OCI-LY1 (cell line): ENCODE measurements around the gene BHLHA15.

Source experiments
- H2AFZ ChIP-seq: fragments of 200-600 bp; sonication (generic), shearing (Covaris generic); 2 replicates; pipeline ENCODE4 v1.6.0; 2014; ENCODE audit warnings: antibody characterized with exemption, mild to moderate bottlenecking, low read length
- H3F3A ChIP-seq: fragments of 200-600 bp; sonication (generic), shearing (Covaris generic); 2 replicates; pipeline ENCODE4 v1.6.0; 2014; ENCODE audit warnings: mild to moderate bottlenecking, antibody characterized with exemption, low read length, moderate library complexity; ENCODE audit not compliant: insufficient read depth
- H3K27ac ChIP-seq: fragments of 200-600 bp; sonication (generic); 2 replicates; pipeline ENCODE4 v1.5.1; 2014; ENCODE audit warnings: low read length, mixed run types, mild to moderate bottlenecking, low read depth; ENCODE audit not compliant: poor library complexity, severe bottlenecking
- H3K27me3 ChIP-seq: fragments of 200-600 bp; sonication (generic); 2 replicates; pipeline ENCODE4 v1.6.0; 2014; ENCODE audit warnings: antibody characterized with exemption, mild to moderate bottlenecking, low read length, moderate library complexity; ENCODE audit not compliant: insufficient read depth
- H3K36me3 ChIP-seq: fragments of 200-600 bp; sonication (generic); 2 replicates; pipeline ENCODE4 v1.6.1; 2014; ENCODE audit warnings: mild to moderate bottlenecking, antibody characterized with exemption, low read length, moderate library complexity, mixed read lengths; ENCODE audit not compliant: insufficient read depth
- H3K4me1 ChIP-seq: fragments of 200-600 bp; sonication (generic); 2 replicates; pipeline ENCODE4 v1.5.1; 2014; ENCODE audit warnings: mild to moderate bottlenecking, low read length, moderate library complexity; ENCODE audit not compliant: insufficient read depth, severe bottlenecking
- H3K4me2 ChIP-seq: fragments of 200-600 bp; sonication (generic), shearing (Covaris generic); 2 replicates; pipeline ENCODE4 v1.6.1; 2014; ENCODE audit warnings: low read length
- H3K4me3 ChIP-seq: fragments of 200-600 bp; sonication (generic); 2 replicates; pipeline ENCODE4 v1.5.1; 2014; ENCODE audit warnings: low read length, low read depth, mild to moderate bottlenecking, mixed read lengths; ENCODE audit not compliant: poor library complexity, severe bottlenecking
- H3K79me2 ChIP-seq: fragments of 200-600 bp; shearing (Covaris generic); 2 replicates; pipeline ENCODE4 v1.6.1; 2016; ENCODE audit warnings: mixed run types, low read length, mixed read lengths; ENCODE audit not compliant: insufficient read depth
- H3K9ac ChIP-seq: fragments of 200-600 bp; sonication (generic), shearing (Covaris generic); 2 replicates; pipeline ENCODE4 v1.6.1; 2014; ENCODE audit warnings: mild to moderate bottlenecking, low read length, mixed read lengths
- H3K9me2 ChIP-seq: fragments of 200-600 bp; sonication (generic), shearing (Covaris generic); 2 replicates; pipeline ENCODE4 v1.6.1; 2014; ENCODE audit warnings: low read depth, mild to moderate bottlenecking, low read length, mixed read lengths
- H3K9me3 ChIP-seq: fragments of 200-600 bp; shearing (Covaris generic); 2 replicates; pipeline ENCODE4 v1.6.1; 2014; ENCODE audit warnings: low read length, mixed read lengths
- H4K20me1 ChIP-seq: fragments of 200-600 bp; sonication (generic), shearing (Covaris generic); 2 replicates; pipeline ENCODE4 v1.6.0; 2016; ENCODE audit warnings: mild to moderate bottlenecking, low read length; ENCODE audit not compliant: insufficient read depth
- CTCF ChIP-seq: fragments of 200-600 bp; sonication (generic), shearing (Covaris generic); IDR thresholded peaks from 2 replicates; pipeline ENCODE4 v1.5.1; 2017; ENCODE audit warnings: mild to moderate bottlenecking, antibody characterized with exemption, low read length, moderate library complexity, mixed read lengths
- EZH2 ChIP-seq: fragments of 200-600 bp; sonication (generic), shearing (Covaris generic); IDR thresholded peaks from 2 replicates; pipeline ENCODE4 v1.8.0; 2017; ENCODE audit warnings: borderline replicate concordance, mixed run types, mild to moderate bottlenecking, antibody characterized with exemption, low read length, moderate library complexity, mixed read lengths

BHLHA15 gene

GRCh38 chr7:98203261-98203963, 7.8 kb upstream of the BHLHA15 start:
- Histone ChIP-seq H4K20me1 (no peaks in the 10 kb centered on the region), H3K79me2 (no peaks in the 10 kb centered on the region), H3K9ac (no peak overlapping the region; the same call in 1 of the 2 replicates), H3F3A (no peaks in the 10 kb centered on the region), H3K4me2 (peak overlapping the region; percentile 34; the same call in 1 of the 2 replicates), H3K4me3 (peak overlapping the region; percentile 16), H3K4me1 (peaks cover 45% of the 10 kb centered on the region), H3K27ac (peak overlapping the region; percentile 32), H3K9me3 (no peaks in the 10 kb centered on the region), H2AFZ (no peak overlapping the region), H3K27me3 (no peaks in the 10 kb centered on the region), H3K9me2 (no peaks in the 10 kb centered on the region), H3K36me3 (peaks cover 40% of the 10 kb centered on the region)
- TF ChIP-seq CTCF, result no peak
- no peak for TF ChIP-seq EZH2

- Histone ChIP-seq H3K4me1 (peaks cover 45% of the 10 kb centered on the region), H3F3A (no peaks in the 10 kb centered on the region), H3K4me3 (no peak overlapping the region), H3K9me2 (no peaks in the 10 kb centered on the region), H3K27me3 (no peaks in the 10 kb centered on the region), H3K27ac (no peak overlapping the region), H4K20me1 (no peaks in the 10 kb centered on the region), H3K36me3 (peaks cover 38% of the 10 kb centered on the region), H2AFZ (no peak overlapping the region), H3K79me2 (no peaks in the 10 kb centered on the region), H3K9ac (no peak overlapping the region), H3K4me2 (no peak overlapping the region), H3K9me3 (no peaks in the 10 kb centered on the region)
- TF ChIP-seq CTCF (no peak), EZH2 (no peak)
These were observed 7.2 kb upstream of the BHLHA15 start for GRCh38 chr7:98203964-98204605.

GRCh38 chr7:98204670-98205069, 6.6 kb upstream of the BHLHA15 start:
- H2AFZ ChIP-seq, result no peak overlapping the region

More at GRCh38 chr7:98204670-98205069, 6.6 kb upstream of the BHLHA15 start:
- Histone ChIP-seq H3K4me3 (no peak overlapping the region), H3K9me2 (no peaks in the 10 kb centered on the region), H3K9ac (no peak overlapping the region), H3F3A (0 out of 2 replicates have a peak, but pooled peaks cover under 1% of the 10 kb centered on the region), H4K20me1 (no peaks in the 10 kb centered on the region), H3K9me3 (no peaks in the 10 kb centered on the region), H3K36me3 (peaks cover 33% of the 10 kb centered on the region), H3K79me2 (no peaks in the 10 kb centered on the region), H3K4me1 (peaks cover 44% of the 10 kb centered on the region), H3K4me2 (no peak overlapping the region), H3K27ac (no peak overlapping the region), H3K27me3 (no peaks in the 10 kb centered on the region)
- no peak for TF ChIP-seq EZH2
- TF ChIP-seq CTCF, result no peak
